Stomach (tissue), 9 donors: ENCODE measurements around the gene BTBD2. TPM values are rescaled to one million over a fixed set of nuclear protein-coding genes. Genes with fewer than 3 reads are reported as not detected.
A peak's percentile ranks its signal among the peaks of the same experiment; 100 is the strongest.

ENCODE experiments used
- DNase-seq, 2 donors: peaks; one replicate each; pipeline versions ENCODE4 v3.0.0 to v3.0.0-alpha.2; 2013 to 2019
- H3K27ac ChIP-seq, 5 donors: fragments of 200-600 bp in 4 of 5; sonication (generic) in 4 of 5; one replicate each; pipeline ENCODE4 v1.5.1; 2013 to 2019; ENCODE audit warnings: mild to moderate bottlenecking in 1 of 5, moderate library complexity in 1 of 5
- H3K27me3 ChIP-seq, 3 donors: fragments of 200-600 bp; sonication (generic); one replicate each; pipeline ENCODE4 v1.5.1; 2017 to 2019; ENCODE audit warnings: mixed run types in 1 of 3
- H3K36me3 ChIP-seq, 4 donors: fragments of 200-600 bp; sonication (generic); 1 replicate in 3 of 4; 2 replicates in 1 of 4; pipeline ENCODE4 v1.5.1; 2016 to 2019
- H3K4me1 ChIP-seq, 4 donors: fragments of 200-600 bp; sonication (generic); one replicate each; pipeline ENCODE4 v1.5.1; 2016 to 2019
- H3K4me3 ChIP-seq, 4 donors: fragments of 200-600 bp; sonication (generic) in 3 of 4; one replicate each; pipeline ENCODE4 v1.5.1; 2016 to 2019; ENCODE audit warnings: mild to moderate bottlenecking in 1 of 4
- H3K9me3 ChIP-seq, 4 donors: fragments of 200-600 bp; sonication (generic); one replicate each; pipeline ENCODE4 v1.5.1; 2016 to 2019
- CTCF ChIP-seq, 7 experiments: fragments of 450-650 bp in 4 of 7; fragments of 200-600 bp in 3 of 7; sonication (generic) in 3 of 7; IDR thresholded peaks; one replicate each; pipeline ENCODE4 v1.5.1; 2016 to 2019; ENCODE audit warnings: antibody characterized with exemption in 7 of 7, control low read depth in 2 of 7, mild to moderate bottlenecking in 1 of 7
- EP300 ChIP-seq: sonication (generic); formaldehyde crosslinking; IDR thresholded peaks from one replicate; pipeline ENCODE4 v1.6.1; 2017; ENCODE audit warnings: antibody characterized with exemption
- POLR2A ChIP-seq, 4 donors: fragments of 450-650 bp; IDR thresholded peaks; one replicate each; pipeline ENCODE4 v1.6.1; 2016; ENCODE audit warnings: antibody characterized with exemption in 4 of 4, control low read depth in 2 of 4, mild to moderate bottlenecking in 1 of 4, moderate library complexity in 1 of 4
- POLR2AphosphoS5 ChIP-seq, 3 donors: sonication (generic); formaldehyde crosslinking; IDR thresholded peaks; one replicate each; pipeline ENCODE4 v1.6.1; 2016; ENCODE audit warnings: antibody characterized with exemption in 3 of 3
- WGBS, 5 donors: extraction: QIAGEN DNeasy Blood & Tissue Kit in 3 of 5; methylation state at CpG; one replicate each; pipeline versions ENCODE4 v1.1.5 to v1.1.7; 2013 to 2018; 5-methylcytosine and 5-hydroxymethylcytosine counted together
- intact Hi-C: fragments of 100-400 bp; cut with DNase I; formaldehyde crosslinking; loops from one replicate; pipeline ENCODE4 v1.15.1; 2023; ENCODE audit warnings: low total_unique reads
- polyA plus RNA-seq, 3 donors: library from polyadenylated mRNA; stranded (reverse); fragments of 200-250 nt; gene quantifications; one replicate each; pipeline ENCODE4 v1.2.3, GENCODE V29; 2013
- total RNA-seq, 5 donors: library from RNA; depleted of rRNA; stranded (reverse); fragments of >200 nt; gene quantifications; one replicate each; pipeline versions ENCODE4 v1.1.0 to v1.2.3, GENCODE V29; 2014 to 2016
- donor health status: healthy with polysubstance abuse.
- donor health status: Bipolar disorder and iron deficiency.
- donor health status: healthy.

Gene BTBD2
- total and polyA plus RNA-seq, 8 donors, result 17.9 to 50.2 (median 37.6) TPM

DNA sequence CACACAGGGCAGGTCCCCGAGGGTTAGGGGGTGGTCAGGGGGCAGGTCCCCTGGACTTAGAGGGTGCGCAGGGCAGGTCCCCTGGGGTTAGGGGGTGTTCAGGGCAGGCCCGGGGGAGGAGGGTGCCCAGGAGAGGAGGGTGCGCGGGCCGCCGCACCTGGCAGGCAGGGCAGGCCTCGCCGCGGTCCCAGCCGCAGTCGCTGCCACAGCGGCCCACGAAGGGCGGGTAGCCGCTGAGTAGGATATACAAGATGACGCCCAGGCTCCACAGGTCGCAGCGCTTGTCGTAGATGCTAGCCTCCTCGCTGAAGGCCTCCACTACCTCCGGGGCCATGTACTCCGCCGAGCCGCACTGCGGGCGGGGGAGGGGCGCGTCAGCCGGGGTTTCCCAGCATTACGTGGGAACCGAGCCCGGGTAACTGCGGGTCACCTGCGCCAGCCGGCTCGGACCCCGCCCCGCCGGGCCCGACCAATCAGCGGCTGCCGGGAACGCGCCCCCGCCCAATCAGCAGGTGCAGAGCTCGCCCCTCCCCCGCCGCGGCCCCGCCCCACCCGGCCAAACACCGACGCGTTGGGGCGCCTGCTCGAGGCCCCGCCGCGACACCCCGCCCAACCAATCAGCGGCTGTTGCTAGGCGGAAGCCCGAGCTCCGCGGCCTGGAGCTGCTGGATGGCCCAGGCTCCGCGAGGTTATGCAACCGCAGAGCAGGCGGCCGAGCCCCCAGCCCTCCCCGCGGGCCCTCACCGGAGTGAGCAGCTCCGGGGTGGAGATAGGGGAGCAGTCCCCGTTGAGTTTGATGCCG lies 26.4 kb upstream of the BTBD2 start:
- Histone ChIP-seq H3K4me3 (peak overlapping the region; percentile 30 to 45 (median 34)), H3K4me1 (peaks cover 59 to 94% (median 79%) of the 10 kb centered on the region in 4 donors), H3K36me3 (peaks cover 63 to 88% (median 85%) of the 10 kb centered on the region in 4 donors), H3K9me3 (no peaks in the 10 kb centered on the region), H3K27ac (peak overlapping the region; percentile 95 to 100 (median 100)), H3K27me3 (no peaks in the 10 kb centered on the region)
- intact Hi-C loops, result no loop called here
- WGBS, 5 donors, result 7 to 14% (median 9%) methylated on average over 29 to 77 of the region's 77 CpGs
- TF ChIP-seq POLR2AphosphoS5 (IDR thresholded peaks at IDR 0.05), result peak; percentile 64 to 85 (median 78)
- peak; percentile 69 for TF ChIP-seq EP300
- no peak for TF ChIP-seq CTCF (IDR thresholded peaks at IDR 0.05)
- no peak for TF ChIP-seq POLR2A (IDR thresholded peaks at IDR 0.05)
- DNase-seq, result peak; percentile 99

GRCh38 chr19:2041433-2041682 lies 25.8 kb upstream of the BTBD2 start:
- peaks cover 54 to 89% (median 74%) of the 10 kb centered on the region in 4 donors for H3K4me1 ChIP-seq
- TF ChIP-seq EP300, result no peak
- TF ChIP-seq POLR2AphosphoS5 (IDR thresholded peaks at IDR 0.05), result no peak
- TF ChIP-seq CTCF (IDR thresholded peaks at IDR 0.05), result no peak
- TF ChIP-seq POLR2A (IDR thresholded peaks at IDR 0.05), result no peak
- H3K4me3 ChIP-seq, result peak overlapping the region; percentile 24 to 45 (median 34)
- intact Hi-C loops, result no loop called here
- H3K27me3 ChIP-seq, result no peaks in the 10 kb centered on the region
- H3K27ac ChIP-seq, result peak overlapping the region; percentile 95 to 100 (median 100)
- peaks cover 60 to 84% (median 80%) of the 10 kb centered on the region in 4 donors for H3K36me3 ChIP-seq
- H3K9me3 ChIP-seq, result no peaks in the 10 kb centered on the region
- WGBS, 5 donors, result 36 to 65% (median 61%) methylated on average over 2 to 6 of the region's 6 CpGs
- no peak for DNase-seq

GRCh38 chr19:2040647-2041432 lies 25.3 kb upstream of the BTBD2 start:
- peak in 1 of 2 donors; percentile 10 for DNase-seq
- WGBS, 5 donors, result 64 to 93% (median 85%) methylated on average over 10 to 28 of the region's 28 CpGs
- peaks cover 55 to 79% (median 75%) of the 10 kb centered on the region in 4 donors for H3K36me3 ChIP-seq
- intact Hi-C loops, result no loop called here
- no peaks in the 10 kb centered on the region for H3K27me3 ChIP-seq
- H3K4me3 ChIP-seq, result peak overlapping the region in 3 of 4 donors; percentile 24 to 45 (median 34)
- H3K9me3 ChIP-seq, result peaks cover under 1 to 4% (median 2%) of the 10 kb centered on the region in 4 donors
- TF ChIP-seq EP300 (no peak), POLR2AphosphoS5 (IDR thresholded peaks at IDR 0.05) (no peak), POLR2A (IDR thresholded peaks at IDR 0.05) (no peak), CTCF (IDR thresholded peaks at IDR 0.05) (no peak)
- peak overlapping the region; percentile 95 to 100 (median 100) for H3K27ac ChIP-seq
- peaks cover 49 to 83% (median 69%) of the 10 kb centered on the region in 4 donors for H3K4me1 ChIP-seq

GRCh38 chr19:2039959-2040646 lies 24.6 kb upstream of the BTBD2 start:
- peaks cover 48 to 72% (median 67%) of the 10 kb centered on the region in 4 donors for H3K36me3 ChIP-seq
- H3K4me1 ChIP-seq, result peaks cover 41 to 79% (median 62%) of the 10 kb centered on the region in 4 donors
- no peak for TF ChIP-seq EP300
- no peak for TF ChIP-seq CTCF (IDR thresholded peaks at IDR 0.05)
- no peak for TF ChIP-seq POLR2A (IDR thresholded peaks at IDR 0.05)
- no peak for TF ChIP-seq POLR2AphosphoS5 (IDR thresholded peaks at IDR 0.05)
- DNase-seq, result peak in 1 of 2 donors; percentile 14
- H3K4me3 ChIP-seq, result no peak overlapping the region
- peak overlapping the region; percentile 11 to 100 (median 100) for H3K27ac ChIP-seq
- H3K9me3 ChIP-seq, result peaks cover 6 to 9% (median 8%) of the 10 kb centered on the region in 4 donors
- 83 to 90% (median 87%) methylated on average over 13 to 20 of the region's 20 CpGs for WGBS, 5 donors
- intact Hi-C loops, result no loop called here
- H3K27me3 ChIP-seq, result no peaks in the 10 kb centered on the region
